BLaER1 treated with 17β-estradiol and CSF1 and Interleukin-3, amounts not matched to agents 10 nM and 100 nM (cell line): ENCODE results near the gene KRT15.
A peak's percentile ranks its signal among the peaks of the same experiment; 100 is the strongest.

ENCODE experiments used
- H3K27ac ChIP-seq, 11 experiments: shearing (Covaris generic); formaldehyde crosslinking; 2 replicates each; pipeline ENCODE4 v1.8.1; 2022
- H3K27me3 ChIP-seq, 11 experiments: shearing (Covaris generic); formaldehyde crosslinking; 2 replicates each; pipeline ENCODE4 v1.8.1; 2022
- H3K36me3 ChIP-seq, 11 experiments: shearing (Covaris generic); formaldehyde crosslinking; 2 replicates each; pipeline ENCODE4 v1.8.1; 2022
- H3K4me1 ChIP-seq, 10 experiments: shearing (Covaris generic); formaldehyde crosslinking; 2 replicates each; pipeline ENCODE4 v1.8.1; 2022
- H3K4me2 ChIP-seq, 11 experiments: shearing (Covaris generic); formaldehyde crosslinking; 2 replicates each; pipeline ENCODE4 v1.8.1; 2022
- H3K4me3 ChIP-seq, 10 experiments: shearing (Covaris generic); formaldehyde crosslinking; 2 replicates each; pipeline ENCODE4 v1.8.1; 2022
- H3K9ac ChIP-seq, 11 experiments: shearing (Covaris generic); formaldehyde crosslinking; 2 replicates each; pipeline ENCODE4 v1.8.1; 2022
- H3K9me3 ChIP-seq, 11 experiments: shearing (Covaris generic); formaldehyde crosslinking; replicated peaks in 1 of 11; 2 replicates each; pipeline ENCODE4 v1.8.1; 2022
- H4K20me1 ChIP-seq, 11 experiments: shearing (Covaris generic); formaldehyde crosslinking; 2 replicates each; pipeline ENCODE4 v1.8.1; 2022
- Cebpa-rat ChIP-seq, 11 experiments: shearing (Covaris generic); IDR thresholded peaks; 2 replicates each; pipeline ENCODE4 v1.8.1; 2022

Gene KRT15

GRCh38 chr17:41538565-41538991, 19.9 kb upstream of the KRT15 start:
- no peaks in the 10 kb centered on the region for H3K27me3 ChIP-seq
- H3K27ac ChIP-seq = no peak overlapping the region
- no peaks in the 10 kb centered on the region; a peak in 1 of 20 replicates for H3K4me1 ChIP-seq
- TF ChIP-seq Cebpa-rat (IDR thresholded peaks at IDR 0.05) = no peak
- no peaks in the 10 kb centered on the region for H4K20me1 ChIP-seq
- no peak overlapping the region for H3K9ac ChIP-seq
- no peak overlapping the region for H3K4me3 ChIP-seq
- no peaks in the 10 kb centered on the region for H3K9me3 ChIP-seq
- no peak overlapping the region for H3K4me2 ChIP-seq
- H3K36me3 ChIP-seq = no peaks in the 10 kb centered on the region

- H3K36me3 ChIP-seq = no peaks in the 10 kb centered on the region
- no peak overlapping the region for H3K27ac ChIP-seq
- no peaks in the 10 kb centered on the region for H4K20me1 ChIP-seq
- H3K27me3 ChIP-seq = no peaks in the 10 kb centered on the region
- H3K4me1 ChIP-seq = no peaks in the 10 kb centered on the region; a peak in 1 of 20 replicates
- H3K9me3 ChIP-seq = no peaks in the 10 kb centered on the region
- no peak overlapping the region for H3K9ac ChIP-seq
- no peak for TF ChIP-seq Cebpa-rat (IDR thresholded peaks at IDR 0.05)
- H3K4me2 ChIP-seq = no peak overlapping the region
- H3K4me3 ChIP-seq = no peak overlapping the region
Measured at GRCh38 chr17:41537990-41538389, 19.3 kb upstream of the KRT15 start.

- Histone ChIP-seq H3K9me3 (no peaks in the 10 kb centered on the region), H3K4me2 (no peak overlapping the region)
Measured at GRCh38 chr17:41537614-41537954, 18.9 kb upstream of the KRT15 start.

GRCh38 chr17:41536741-41537613, 18.3 kb upstream of the KRT15 start:
- H3K36me3 ChIP-seq = no peaks in the 10 kb centered on the region
- TF ChIP-seq Cebpa-rat (IDR thresholded peaks at IDR 0.05) = no peak
- no peak overlapping the region for H3K4me3 ChIP-seq
- H4K20me1 ChIP-seq = no peaks in the 10 kb centered on the region
- no peak overlapping the region for H3K27ac ChIP-seq
- no peaks in the 10 kb centered on the region for H3K27me3 ChIP-seq
- no peaks in the 10 kb centered on the region for H3K9me3 ChIP-seq
- no peaks in the 10 kb centered on the region; a peak in 1 of 20 replicates for H3K4me1 ChIP-seq
- H3K9ac ChIP-seq = no peak overlapping the region
- no peak overlapping the region for H3K4me2 ChIP-seq

More at GRCh38 chr17:41537614-41537954, 18.9 kb upstream of the KRT15 start:
- H3K4me1 ChIP-seq = no peaks in the 10 kb centered on the region; a peak in 1 of 20 replicates
- no peaks in the 10 kb centered on the region for H4K20me1 ChIP-seq
- TF ChIP-seq Cebpa-rat (IDR thresholded peaks at IDR 0.05) = no peak
- no peak overlapping the region for H3K9ac ChIP-seq
- H3K4me3 ChIP-seq = no peak overlapping the region
- H3K27me3 ChIP-seq = no peaks in the 10 kb centered on the region
- no peak overlapping the region for H3K27ac ChIP-seq
- H3K36me3 ChIP-seq = no peaks in the 10 kb centered on the region

GRCh38 chr17:41535764-41536481, 17.2 kb upstream of the KRT15 start:
- no peak for TF ChIP-seq Cebpa-rat (IDR thresholded peaks at IDR 0.05)
- peaks cover 0 to 3% (median 0%) of the 10 kb centered on the region in 11 experiments; a peak in 5 of 22 replicates for H3K27me3 ChIP-seq
- H3K4me2 ChIP-seq = no peak overlapping the region
- no peaks in the 10 kb centered on the region; a peak in 1 of 20 replicates for H3K4me1 ChIP-seq
- no peaks in the 10 kb centered on the region for H3K9me3 ChIP-seq
- no peak overlapping the region for H3K9ac ChIP-seq
- H4K20me1 ChIP-seq = no peaks in the 10 kb centered on the region; a peak in 1 of 22 replicates
- no peak overlapping the region for H3K4me3 ChIP-seq
- no peaks in the 10 kb centered on the region for H3K36me3 ChIP-seq
- no peak overlapping the region for H3K27ac ChIP-seq

- H3K4me1 ChIP-seq = peaks cover 0 to under 1% (median 0%) of the 10 kb centered on the region in 10 experiments; a peak in 1 of 20 replicates
- no peak overlapping the region for H3K4me3 ChIP-seq
- H4K20me1 ChIP-seq = no peaks in the 10 kb centered on the region; a peak in 1 of 22 replicates
- TF ChIP-seq Cebpa-rat (IDR thresholded peaks at IDR 0.05) = no peak
- H3K9ac ChIP-seq = no peak overlapping the region
- 0 out of 22 replicates have a peak overlapping the region, but pooled peaks of 1 of the 11 experiments have one; percentile 21 for H3K4me2 ChIP-seq
- H3K27ac ChIP-seq = no peak overlapping the region
- no peaks in the 10 kb centered on the region for H3K36me3 ChIP-seq
- H3K9me3 ChIP-seq = no peaks in the 10 kb centered on the region
- H3K27me3 ChIP-seq = peaks cover 0 to 12% (median 8%) of the 10 kb centered on the region in 11 experiments; a peak in 16 of 22 replicates
Measured at GRCh38 chr17:41534899-41535546, 16.3 kb upstream of the KRT15 start.

GRCh38 chr17:41533613-41534012, 14.9 kb upstream of the KRT15 start:
- H4K20me1 ChIP-seq = no peaks in the 10 kb centered on the region; a peak in 1 of 22 replicates
- TF ChIP-seq Cebpa-rat (IDR thresholded peaks at IDR 0.05) = no peak
- peaks cover 0 to 11% (median 0%) of the 10 kb centered on the region in 10 experiments; a peak in 5 of 20 replicates for H3K4me1 ChIP-seq
- H3K27ac ChIP-seq = no peak overlapping the region
- H3K36me3 ChIP-seq = no peaks in the 10 kb centered on the region
- no peak overlapping the region for H3K4me2 ChIP-seq
- no peak overlapping the region for H3K4me3 ChIP-seq
- no peaks in the 10 kb centered on the region for H3K9me3 ChIP-seq
- peaks cover 6 to 26% (median 22%) of the 10 kb centered on the region in 11 experiments for H3K27me3 ChIP-seq
- H3K9ac ChIP-seq = no peak overlapping the region

GRCh38 chr17:41532947-41533570, 14.4 kb upstream of the KRT15 start:
- Histone ChIP-seq H3K9ac (no peak overlapping the region), H3K4me3 (no peak overlapping the region), H3K36me3 (no peaks in the 10 kb centered on the region), H4K20me1 (no peaks in the 10 kb centered on the region; a peak in 1 of 22 replicates), H3K27ac (no peak overlapping the region), H3K4me2 (no peak overlapping the region), H3K9me3 (peaks cover 0 to 5% (median 3%) of the 10 kb centered on the region in 11 experiments; a peak in 12 of 22 replicates), H3K4me1 (peaks cover 0 to 11% (median 0%) of the 10 kb centered on the region in 10 experiments; a peak in 5 of 20 replicates), H3K27me3 (peaks cover 12 to 32% (median 28%) of the 10 kb centered on the region in 11 experiments)
- TF ChIP-seq Cebpa-rat (IDR thresholded peaks at IDR 0.05) = no peak
